DMS153 (cell line): Measurements from ENCODE around the gene GP1BB.
A peak's percentile ranks its signal among the peaks of the same experiment; 100 is the strongest.
"Not testable (repeated sequence)": the region's sequence is repeated elsewhere in the genome, so short reads cannot be mapped to it uniquely, and the experiment has no call there.

Source experiments
- DNase-seq: peaks from one replicate; lab custom pipeline; 2025; lab: John Stamatoyannopoulos, UW

Gene GP1BB

GRCh38 chr22:19693981-19694670 lies 29.2 kb upstream of the GP1BB start:
- DNase-seq = no peak

DNA sequence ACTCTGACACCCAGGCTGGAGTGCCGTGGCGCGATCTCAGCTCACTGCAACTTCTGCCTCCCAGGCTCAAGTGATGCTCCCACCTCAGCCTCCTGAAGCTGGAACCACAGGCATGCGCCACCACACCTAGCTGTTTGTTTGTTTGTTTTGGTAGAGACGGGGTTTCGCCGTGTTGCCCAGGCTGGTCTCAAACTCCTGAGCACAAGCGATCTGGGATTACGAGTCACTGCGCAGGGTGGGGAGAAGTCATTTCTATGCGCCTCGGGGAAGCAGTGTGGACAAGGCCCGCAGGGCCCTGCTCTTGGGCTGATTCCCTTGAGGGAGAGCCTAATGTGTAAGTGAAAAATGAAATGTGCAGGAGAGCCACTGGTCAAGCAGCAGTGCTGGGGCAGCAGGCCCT lies 28.6 kb upstream of the GP1BB start:
- no peak for DNase-seq

- DNase-seq = no peak
These were observed 26.6 kb upstream of the GP1BB start for GRCh38 chr22:19696504-19697276.

GRCh38 chr22:19697871-19698270 lies 25.5 kb upstream of the GP1BB start:
- DNase-seq = not testable (repeated sequence)

DNA sequence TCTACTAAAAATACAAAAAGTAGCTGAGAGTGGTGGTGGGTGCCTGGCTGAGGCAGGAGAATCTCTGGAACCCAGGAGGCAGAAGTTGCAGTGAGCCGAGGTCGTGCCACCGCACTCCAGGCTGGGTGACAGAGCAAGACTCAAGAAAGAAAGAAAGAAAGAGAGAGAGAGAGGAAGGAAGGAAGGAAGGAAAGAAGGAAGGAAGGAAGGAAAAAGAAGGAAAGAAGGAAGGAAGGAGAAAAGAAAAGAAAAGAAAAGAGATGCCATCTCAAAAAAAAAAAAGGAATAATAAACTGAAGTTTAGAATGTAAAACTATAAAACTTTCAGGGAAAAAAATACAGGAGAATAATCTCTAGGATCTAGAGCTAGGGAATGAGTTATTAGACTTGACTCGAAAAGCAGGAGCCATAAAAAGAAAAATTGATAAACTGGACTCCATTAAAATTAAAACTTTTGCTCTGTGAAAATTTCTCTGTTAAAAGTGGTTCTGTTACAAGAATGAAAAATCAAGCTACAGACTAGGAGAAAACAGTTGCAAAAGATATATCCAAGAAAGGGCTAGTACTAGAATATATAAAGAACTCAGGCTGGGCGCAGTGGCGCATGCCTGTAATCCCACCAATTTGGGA lies 22.4 kb upstream of the GP1BB start:
- DNase-seq = no peak

- no peak for DNase-seq
These were observed 21.8 kb upstream of the GP1BB start for GRCh38 chr22:19701420-19702145.

DNA sequence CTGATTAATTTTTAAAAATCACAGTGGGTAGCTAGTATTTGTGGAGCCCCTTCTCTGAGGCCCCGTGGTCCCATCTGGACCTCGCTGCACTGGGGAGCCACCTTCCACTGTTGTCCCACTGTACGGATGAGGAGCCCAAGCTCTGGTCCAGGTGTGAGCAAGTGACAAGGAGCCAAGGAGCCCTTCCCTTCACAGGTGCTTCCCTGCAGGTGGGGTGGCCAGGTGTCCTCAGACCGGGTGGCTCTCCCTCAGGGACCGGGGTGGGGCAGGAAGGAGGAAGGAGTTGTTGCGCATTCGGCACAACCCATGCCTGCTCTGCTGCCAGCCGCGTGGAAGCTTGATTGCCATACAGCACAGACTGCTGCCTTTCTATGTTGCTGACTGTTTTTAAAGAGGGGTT lies 19.5 kb upstream of the GP1BB start:
- DNase-seq = peak; percentile 36

DNA sequence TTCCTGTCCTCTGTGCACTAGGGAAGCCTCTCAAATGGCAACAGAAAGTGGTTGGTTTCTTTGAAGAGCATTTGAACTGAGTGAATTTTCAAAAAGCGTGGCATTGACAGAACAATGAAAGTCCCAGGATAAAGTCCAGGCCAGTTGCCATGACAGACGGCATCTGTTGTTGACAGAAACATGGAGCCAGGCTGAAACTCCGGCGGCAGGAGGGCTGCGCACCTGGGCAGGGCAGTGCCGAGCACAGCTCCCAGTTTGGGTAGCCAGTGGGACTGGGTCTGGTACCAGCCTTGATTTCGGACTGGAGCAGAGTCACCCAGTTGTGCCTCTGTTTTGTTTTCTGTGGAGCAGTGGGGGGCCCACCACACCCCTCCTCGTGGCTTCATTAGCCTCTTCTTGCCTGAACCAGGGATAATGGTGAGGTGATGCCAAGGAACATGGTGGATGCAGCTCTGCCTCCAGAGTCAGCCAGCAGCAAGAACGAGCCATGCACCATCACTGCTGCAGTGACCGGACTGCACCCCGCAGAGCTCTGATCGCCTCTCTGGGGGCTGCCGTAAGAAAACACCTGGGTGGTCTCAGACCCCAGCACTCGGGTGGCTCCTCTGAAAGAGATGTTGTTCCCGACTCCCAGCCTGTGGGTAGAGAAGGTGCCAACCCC lies 18.9 kb upstream of the GP1BB start:
- DNase-seq = no peak

DNA sequence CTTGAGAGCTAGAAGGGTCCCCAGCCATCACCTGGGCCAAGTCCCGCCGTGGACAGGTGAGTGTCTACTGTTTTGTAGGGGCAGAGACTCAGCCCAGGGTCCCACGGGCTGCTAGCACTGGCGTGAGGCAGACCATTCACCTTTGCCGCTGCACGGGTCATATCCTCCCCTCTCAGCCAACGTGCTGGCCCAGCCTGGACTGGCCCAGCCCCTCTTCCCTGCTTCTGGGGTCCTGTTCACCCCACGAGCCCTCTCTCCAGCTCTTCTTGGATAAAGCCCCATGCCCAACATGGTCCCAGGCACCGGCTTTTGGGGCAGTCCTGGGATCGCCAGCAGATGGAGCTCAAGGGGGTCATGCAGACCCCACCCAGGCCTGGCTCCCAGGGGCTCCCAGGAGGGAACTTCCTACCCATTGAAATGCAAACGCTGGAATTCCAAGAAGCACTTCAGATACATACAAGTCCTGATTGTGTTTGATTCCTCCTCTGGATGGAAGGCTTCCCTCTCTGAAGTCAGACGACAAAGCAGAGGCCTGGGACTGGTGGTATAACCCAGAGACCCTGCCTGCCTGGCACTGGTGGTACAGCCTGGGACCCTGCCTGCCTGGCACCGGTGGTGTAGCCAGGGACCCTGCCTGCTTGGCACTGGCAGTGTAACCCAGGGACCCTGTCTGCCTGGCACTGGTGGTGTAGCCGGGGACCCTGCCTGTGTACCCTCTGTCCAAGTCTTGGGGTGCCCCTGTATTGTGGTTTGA lies 18.0 kb upstream of the GP1BB start:
- DNase-seq = no peak

DNA sequence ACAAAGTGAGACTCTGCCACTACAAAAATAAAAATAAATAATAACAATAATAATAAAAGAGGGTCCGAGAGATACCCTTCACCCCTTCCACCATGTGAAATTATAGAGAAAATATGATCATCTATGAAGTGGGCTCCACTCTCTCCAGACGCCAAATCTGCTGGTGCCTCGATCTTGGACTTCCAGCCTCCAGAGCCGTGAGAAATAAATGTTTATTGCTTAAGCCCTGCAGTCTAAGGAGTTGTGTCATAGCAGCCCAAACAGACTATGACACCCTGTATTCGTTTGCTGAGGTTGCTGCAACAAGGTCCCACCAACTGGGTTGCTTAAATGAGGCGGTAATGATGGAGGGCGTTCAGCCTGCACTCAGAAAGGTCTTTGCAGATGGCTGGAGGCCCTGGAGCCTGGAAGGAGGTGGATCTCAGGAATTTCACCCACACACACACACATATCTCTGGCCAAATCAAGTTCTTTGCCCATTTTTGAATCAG lies 16.6 kb upstream of the GP1BB start:
- no peak for DNase-seq

DNA sequence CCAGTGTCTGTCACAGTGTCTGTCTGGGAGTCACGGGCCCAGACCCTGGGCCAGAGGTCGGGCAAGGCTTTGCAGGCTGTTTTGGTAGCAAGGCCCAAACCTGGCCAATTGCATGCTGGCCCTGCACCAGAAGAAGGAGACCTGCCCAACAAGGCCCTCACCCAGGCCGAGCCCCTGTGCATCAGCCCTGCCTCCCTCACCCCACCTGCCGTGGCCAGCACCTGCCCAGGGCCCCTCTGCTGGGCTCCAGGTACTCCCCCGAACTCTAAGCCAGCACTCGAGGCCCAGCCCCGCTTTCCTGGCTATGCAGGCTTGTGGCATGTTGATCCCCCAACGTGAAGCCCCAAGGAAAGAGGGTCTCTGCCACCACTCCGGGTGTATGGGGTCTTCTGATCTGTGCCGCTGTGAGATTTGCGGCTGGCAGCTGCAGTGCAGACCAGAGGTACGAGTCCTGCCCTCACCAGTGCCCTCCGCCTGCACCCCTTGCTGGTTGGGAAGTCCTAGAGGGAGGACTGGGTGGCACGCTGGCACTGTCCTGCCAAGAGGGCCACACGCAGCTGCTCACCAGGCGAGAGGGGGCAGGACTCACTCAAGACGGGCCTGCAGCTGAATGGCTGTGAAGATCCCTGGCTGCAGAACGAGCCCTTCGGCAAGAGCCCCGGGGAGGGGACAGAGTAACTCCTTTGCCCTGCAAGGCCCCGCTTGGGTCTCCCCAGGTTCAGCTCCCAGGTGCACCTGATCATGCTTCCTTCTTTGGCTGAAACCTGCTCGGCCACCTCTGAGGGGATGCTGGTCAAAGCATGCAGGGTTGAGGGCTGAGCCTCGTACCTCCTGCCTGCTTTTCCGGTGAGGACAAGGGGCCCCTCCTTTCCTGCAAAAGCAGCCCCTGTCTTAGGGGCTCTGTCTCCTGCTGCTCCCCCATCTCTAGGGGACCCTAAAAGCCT lies 15.7 kb upstream of the GP1BB start:
- no peak for DNase-seq

GRCh38 chr22:19708321-19709011 lies 14.9 kb upstream of the GP1BB start:
- DNase-seq = no peak

DNA sequence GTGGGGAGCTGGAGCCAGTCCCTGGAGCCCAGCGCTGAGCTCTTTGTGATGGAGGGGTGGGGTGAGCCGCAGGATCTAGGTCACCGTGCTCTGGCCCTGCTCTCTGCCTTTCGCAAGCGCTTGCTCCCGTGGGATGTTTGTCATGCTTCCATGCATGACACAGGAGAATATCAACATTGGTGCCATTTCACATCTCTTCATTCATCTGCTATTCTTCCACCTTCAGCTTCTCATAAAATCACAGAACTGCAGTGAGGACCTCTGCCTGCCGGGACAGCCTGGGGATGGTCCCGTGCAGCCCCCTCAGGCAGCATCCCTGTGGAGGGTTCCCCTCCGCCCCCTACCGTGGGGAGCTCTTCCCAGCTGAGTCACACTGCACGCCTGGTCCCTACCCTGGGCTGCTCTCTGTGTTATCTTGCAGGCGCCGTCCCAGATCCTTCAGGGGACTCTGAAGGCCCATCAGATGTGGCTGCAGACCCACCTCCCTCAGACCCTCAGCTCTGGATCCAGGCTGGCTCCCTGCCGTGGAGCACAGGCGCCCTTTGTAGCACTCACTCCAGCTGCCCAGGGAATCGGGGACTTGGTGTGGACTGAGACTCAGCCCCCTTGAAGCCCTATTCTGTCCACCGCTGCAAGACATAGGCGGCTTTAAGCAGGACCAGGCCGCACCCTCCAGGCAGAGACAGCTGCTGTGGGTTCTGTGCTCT lies 14.1 kb upstream of the GP1BB start:
- DNase-seq = no peak

DNA sequence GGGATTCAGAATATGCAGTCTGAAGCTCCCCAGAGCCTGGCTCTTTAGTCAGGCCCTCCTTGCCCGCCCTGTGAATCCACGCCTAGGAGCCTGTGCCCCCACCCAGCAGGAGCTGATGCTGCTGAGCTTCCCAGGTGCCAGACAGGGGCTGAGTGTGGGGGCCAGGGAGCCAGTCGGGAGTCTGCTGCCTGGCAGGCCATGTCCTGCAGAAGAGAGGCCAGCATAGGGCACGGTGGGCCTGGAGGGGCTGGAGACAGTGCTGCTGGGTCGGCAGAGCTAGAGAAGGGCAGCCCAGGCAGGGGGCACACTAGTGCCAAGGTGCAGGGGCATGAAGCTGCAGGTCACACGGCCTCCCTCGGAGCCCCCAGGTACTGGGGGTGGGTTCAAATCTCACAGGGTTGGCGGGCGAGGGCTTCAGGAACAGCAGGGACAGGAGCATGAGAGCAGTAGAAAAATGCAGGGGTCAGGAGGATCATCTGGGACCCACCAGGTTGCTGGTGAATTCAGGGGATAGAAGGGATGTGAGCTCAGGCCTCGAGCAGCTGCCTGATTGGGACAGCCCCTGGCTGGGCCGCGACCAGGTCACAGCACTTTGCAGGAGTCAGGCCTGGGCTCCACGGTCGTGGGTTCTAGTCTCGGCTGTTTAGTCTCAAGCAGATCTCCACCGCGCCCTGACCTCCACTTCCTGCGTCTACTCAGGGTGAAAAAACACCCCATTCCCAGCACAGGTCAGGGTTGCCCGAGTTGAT lies 13.1 kb upstream of the GP1BB start:
- DNase-seq = no peak

DNA sequence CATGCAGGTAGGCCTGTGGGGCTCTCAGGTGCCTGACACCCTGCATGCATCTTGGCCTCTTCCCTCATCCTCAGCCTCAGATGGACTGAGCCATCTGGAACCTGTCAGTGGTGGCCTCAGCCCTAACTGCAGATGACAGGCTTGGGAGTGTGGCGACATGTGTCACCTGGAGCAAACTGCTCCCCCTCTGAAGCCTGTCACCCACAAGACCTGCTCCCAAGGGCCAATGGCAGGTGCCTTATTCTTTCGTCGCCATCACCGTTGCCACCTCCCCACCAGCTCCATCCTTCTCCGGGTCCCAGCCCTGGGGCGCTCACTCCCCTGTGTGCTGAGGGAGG lies 12.6 kb upstream of the GP1BB start:
- no peak for DNase-seq

DNA sequence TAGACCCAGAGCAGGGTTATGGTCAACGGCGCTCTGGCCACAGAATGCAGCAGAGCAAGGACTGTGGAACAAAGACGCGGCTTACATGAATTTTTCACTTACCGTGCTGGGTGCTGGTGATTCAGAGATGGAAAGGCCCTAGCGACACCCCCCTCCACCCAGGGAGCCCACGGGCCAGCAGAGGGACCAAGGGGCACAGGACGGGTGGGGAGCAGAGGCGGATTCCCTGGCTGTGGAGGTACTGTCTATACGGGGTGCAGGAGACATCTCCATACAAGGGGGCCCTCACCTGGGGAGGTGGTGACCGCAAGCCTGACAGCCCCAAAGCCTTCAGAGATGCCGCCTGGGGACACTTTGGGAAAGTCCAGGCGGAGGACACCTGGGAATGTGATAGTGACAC lies 10.1 kb upstream of the GP1BB start:
- no peak for DNase-seq

DNA sequence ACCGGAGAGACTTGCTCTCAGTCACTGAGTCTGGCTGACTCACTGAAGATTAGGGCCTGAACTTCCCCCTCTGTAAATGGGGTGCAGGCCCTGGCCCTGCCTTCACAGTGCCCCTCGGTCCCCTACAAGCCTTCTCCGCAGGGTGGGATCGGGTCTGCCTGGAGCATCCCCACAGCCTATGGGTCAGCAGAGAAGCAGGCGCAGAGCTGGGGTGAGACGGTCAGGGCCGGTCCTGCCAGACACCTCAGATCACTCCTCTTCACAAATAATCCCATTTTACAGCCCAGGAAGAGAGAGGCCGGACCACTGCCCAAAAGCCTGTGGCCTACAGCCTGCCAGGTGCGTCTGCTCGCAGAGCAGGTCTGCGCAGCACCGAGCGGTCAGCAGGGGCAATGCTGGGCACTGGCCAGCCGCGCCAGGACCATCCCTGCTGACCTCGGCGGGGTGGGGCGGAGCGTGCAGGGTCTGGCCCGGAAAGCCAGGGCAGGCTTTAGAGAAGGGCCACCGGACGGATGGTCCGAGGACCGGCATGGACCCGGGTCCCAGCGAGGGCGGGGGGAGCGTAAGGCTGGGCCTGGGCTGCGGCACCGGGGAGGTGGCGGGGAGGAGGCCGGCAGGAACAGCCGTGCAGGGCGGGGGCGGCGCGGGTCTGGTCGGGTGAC lies 9.6 kb upstream of the GP1BB start:
- DNase-seq = no peak
